GM12878 (cell line): ENCODE results near the gene POLN. TPM values are rescaled to one million over a fixed set of nuclear protein-coding genes. Genes with fewer than 3 reads are reported as not detected.

ENCODE experiments used
- ATAC-seq: fragments of 200-7000 bp; cut with Tn5 transposase; 3 replicates; pipeline ENCODE4 v1.9.1; 2020; ENCODE audit warnings: mild to moderate bottlenecking, moderate library complexity
- BruUV-seq: library from RNA; stranded (reverse); fragments of 400-500 nt; replicated peaks from 2 replicates; lab custom pipeline; 2021; lab: Mats Ljungman, UMichigan
- CTCF ChIA-PET: fragments of 300-600 bp; sonication (Branson Sonifier 250); formaldehyde crosslinking; extraction: SDS; loops from one replicate; lab custom pipeline; 2021; ENCODE audit warnings: inconsistent platforms; lab: Yijun Ruan, JAX
- POLR2A ChIA-PET: fragments of 350-600 bp; formaldehyde crosslinking; extraction: SDS; loops from one replicate; lab custom pipeline; 2021; ENCODE audit warnings: inconsistent platforms; lab: Charles Lee
- RAD21 ChIA-PET: fragments of 300-600 bp; sonication (Branson Sonifier 250); formaldehyde crosslinking; loops from one replicate; lab custom pipeline; 2023; ENCODE audit warnings: antibody characterized with exemption; ENCODE audit not compliant: unreplicated experiment; lab: Charles Lee
- SMC1A ChIA-PET: fragments of 300-600 bp; sonication (Branson Sonifier 250); formaldehyde crosslinking; loops from one replicate; lab custom pipeline; 2023; ENCODE audit not compliant: unreplicated experiment, uncharacterized antibody; lab: Charles Lee
- DNase-seq: peaks from one replicate; pipeline ENCODE4 v3.0.0-alpha.2; 2011; ENCODE audit warnings: low read depth, low spot score
- FAIRE-seq: peaks from 3 replicates; lab custom pipeline; 2011; peaks lifted over from hg19 to GRCh38; lab: Jason Lieb, UNC
- H2AFZ ChIP-seq: 2 replicates; pipeline ENCODE4 v1.6.0; 2011; ENCODE audit warnings: low read depth, low read length, control low read depth; ENCODE audit not compliant: control insufficient read depth
- H3K27ac ChIP-seq: 2 replicates; pipeline ENCODE4 v1.5.1; 2011; ENCODE audit warnings: control low read depth; ENCODE audit not compliant: control insufficient read depth, insufficient read depth
- H3K27me3 ChIP-seq, 2 experiments: replicated peaks in 1 of 2; 2 replicates each; pipeline versions ENCODE4 v1.6.0 to v1.6.1; 2011; ENCODE audit warnings: low read length in 1 of 2; ENCODE audit not compliant: control insufficient read depth in 2 of 2, insufficient read depth in 2 of 2
- H3K36me3 ChIP-seq, 2 experiments: 2 replicates each; pipeline ENCODE4 v1.5.1; 2011; ENCODE audit warnings: low read length in 1 of 2; ENCODE audit not compliant: control insufficient read depth in 2 of 2, insufficient read depth in 2 of 2
- H3K4me1 ChIP-seq: 2 replicates; pipeline ENCODE4 v1.6.1; 2011; ENCODE audit warnings: mild to moderate bottlenecking, low read length, moderate library complexity, mixed read lengths; ENCODE audit not compliant: control insufficient read depth, insufficient read depth
- H3K4me2 ChIP-seq: 2 replicates; pipeline ENCODE4 v1.6.0; 2011; ENCODE audit warnings: control low read depth; ENCODE audit not compliant: control insufficient read depth, insufficient read depth
- H3K4me3 ChIP-seq: fragments of 200-600 bp; sonication (generic); 2 replicates; pipeline ENCODE4 v1.5.1; 2016
- H3K79me2 ChIP-seq: 2 replicates; pipeline ENCODE4 v1.6.0; 2011; ENCODE audit warnings: low read length; ENCODE audit not compliant: control insufficient read depth, insufficient read depth
- H3K9ac ChIP-seq: 2 replicates; pipeline ENCODE4 v1.8.0; 2011; ENCODE audit warnings: low read length, control low read depth, mixed read lengths; ENCODE audit not compliant: control insufficient read depth, insufficient read depth
- H3K9me3 ChIP-seq: replicated peaks from 3 replicates; pipeline ENCODE4 v1.5.1; 2011; ENCODE audit warnings: mild to moderate bottlenecking, low read length; ENCODE audit not compliant: control insufficient read depth, insufficient read depth
- H4K20me1 ChIP-seq: 2 replicates; pipeline ENCODE4 v1.6.0; 2011; ENCODE audit not compliant: control insufficient read depth, insufficient read depth
- LARP7 ChIP-seq: fragments of 450-650 bp; IDR thresholded peaks from 2 replicates; pipeline ENCODE4 v1.6.1; 2017; ENCODE audit warnings: mild to moderate bottlenecking
- MEF2A ChIP-seq: IDR thresholded peaks from 2 replicates; pipeline ENCODE4 v1.6.1; 2011; ENCODE audit warnings: low read depth, mild to moderate bottlenecking, low read length, moderate library complexity; ENCODE audit not compliant: insufficient read depth
- MYB ChIP-seq: fragments of 150-350 bp; IDR thresholded peaks from 2 replicates; pipeline ENCODE4 v1.6.1; 2014; ENCODE audit warnings: mild to moderate bottlenecking, low read depth, low read length, borderline replicate concordance
- POLR2A ChIP-seq: IDR thresholded peaks from 2 replicates; pipeline ENCODE4 v1.6.1; 2011; ENCODE audit warnings: low read depth, mild to moderate bottlenecking, low read length
- POLR2AphosphoS2 ChIP-seq: IDR thresholded peaks from 2 replicates; pipeline ENCODE4 v1.6.1; 2011; ENCODE audit warnings: low read depth, mild to moderate bottlenecking, low read length, improper control_type of control experiment, moderate library complexity
- POLR2AphosphoS5 ChIP-seq: IDR thresholded peaks from 2 replicates; pipeline ENCODE4 v1.6.1; 2011; ENCODE audit warnings: mild to moderate bottlenecking, low read length, inconsistent platforms
- RAD21 ChIP-seq: IDR thresholded peaks from 2 replicates; pipeline ENCODE4 v1.6.1; 2011; ENCODE audit warnings: mild to moderate bottlenecking, low read depth, low read length, moderate library complexity; ENCODE audit not compliant: insufficient read depth
- SREBF1 ChIP-seq: IDR thresholded peaks from 2 replicates; pipeline ENCODE4 v1.6.1; 2012; ENCODE audit warnings: mild to moderate bottlenecking, low read length
- SUPT20H ChIP-seq: IDR thresholded peaks from 2 replicates; pipeline ENCODE4 v1.6.1; 2011; ENCODE audit warnings: low read depth, mild to moderate bottlenecking, low read length, moderate library complexity, borderline replicate concordance; ENCODE audit not compliant: control insufficient read depth
- TCF3 ChIP-seq: IDR thresholded peaks from 2 replicates; pipeline ENCODE4 v1.6.1; 2012; ENCODE audit warnings: low read depth, mild to moderate bottlenecking, low read length, borderline replicate concordance; ENCODE audit not compliant: insufficient read depth
- WRNIP1 ChIP-seq: IDR thresholded peaks from 2 replicates; pipeline ENCODE4 v1.6.1; 2011; ENCODE audit warnings: low read depth, low read length, improper control_type of control experiment, borderline replicate concordance
- WGBS: methylation state at CpG from one replicate; pipeline ENCODE4 v1.1.6; 2016; ENCODE audit warnings: low lambda C conversion rate; ENCODE audit not compliant: insufficient replicate concordance, insufficient coverage; ENCODE audit errors: missing lambda C conversion rate; 5-methylcytosine and 5-hydroxymethylcytosine counted together
- in situ Hi-C: fragments of 300-500 bp; cut with MboI; formaldehyde crosslinking; loops from 9 replicates; pipeline ENCODE4 v1.14.3; 2018; ENCODE audit warnings: mixed read lengths
- intact Hi-C: fragments of 100-400 bp; cut with micrococcal nuclease; formaldehyde crosslinking; loops from one replicate; pipeline ENCODE4 v1.14.2; 2022; ENCODE audit not compliant: unreplicated experiment
- polyA plus RNA-seq, 11 experiments: library from polyadenylated mRNA; depleted of rRNA in 4 of 11; unstranded in 6 of 11; stranded (reverse) in 5 of 11; fragments of >200 nt; fragmentation: Nextera tagmentation in 4 of 11; fragmentation: Illumina TruSeq in 1 of 11; extraction: Ambion mirVana in 4 of 11; extraction: Trizol in 1 of 11; gene quantifications; 1 replicate in 1 of 11; 2 replicates in 10 of 11; pipeline versions ENCODE4 v1.2.1 to v1.2.3, GENCODE V29; 2011 to 2016; ENCODE audit warnings: inconsistent platforms in 2 of 11, missing spikeins in 2 of 11, low read depth in 1 of 11
- total RNA-seq, 4 experiments: library from RNA; depleted of rRNA in 3 of 4; stranded (reverse); fragments of >200 nt in 3 of 4; fragmentation: Illumina TruSeq in 1 of 4; extraction: Trizol in 1 of 4; gene quantifications; 2 replicates each; pipeline versions ENCODE4 v1.2.1 to v1.2.3, GENCODE V29; 2013 to 2021
- TF ChIP-seq, protein P1 (sequence below): IDR thresholded peaks from 2 replicates; pipeline ENCODE4 v1.6.1; 2012; ENCODE audit warnings: low read depth, low read length, improper control_type of control experiment
- TF ChIP-seq, protein P2 (sequence below): fragments of 450-650 bp; formaldehyde crosslinking; IDR thresholded peaks from 2 replicates; pipeline ENCODE4 v1.4.0; 2022; ENCODE audit warnings: mild to moderate bottlenecking, moderate library complexity

POLN gene
- total and polyA plus RNA-seq, 10 of the 15 experiments (the other 5 are each of a cell fraction or from before 2014, with no cell fraction given) = 0.09 to 2.0 (median 0.95) TPM; not detected in 1

DNA sequence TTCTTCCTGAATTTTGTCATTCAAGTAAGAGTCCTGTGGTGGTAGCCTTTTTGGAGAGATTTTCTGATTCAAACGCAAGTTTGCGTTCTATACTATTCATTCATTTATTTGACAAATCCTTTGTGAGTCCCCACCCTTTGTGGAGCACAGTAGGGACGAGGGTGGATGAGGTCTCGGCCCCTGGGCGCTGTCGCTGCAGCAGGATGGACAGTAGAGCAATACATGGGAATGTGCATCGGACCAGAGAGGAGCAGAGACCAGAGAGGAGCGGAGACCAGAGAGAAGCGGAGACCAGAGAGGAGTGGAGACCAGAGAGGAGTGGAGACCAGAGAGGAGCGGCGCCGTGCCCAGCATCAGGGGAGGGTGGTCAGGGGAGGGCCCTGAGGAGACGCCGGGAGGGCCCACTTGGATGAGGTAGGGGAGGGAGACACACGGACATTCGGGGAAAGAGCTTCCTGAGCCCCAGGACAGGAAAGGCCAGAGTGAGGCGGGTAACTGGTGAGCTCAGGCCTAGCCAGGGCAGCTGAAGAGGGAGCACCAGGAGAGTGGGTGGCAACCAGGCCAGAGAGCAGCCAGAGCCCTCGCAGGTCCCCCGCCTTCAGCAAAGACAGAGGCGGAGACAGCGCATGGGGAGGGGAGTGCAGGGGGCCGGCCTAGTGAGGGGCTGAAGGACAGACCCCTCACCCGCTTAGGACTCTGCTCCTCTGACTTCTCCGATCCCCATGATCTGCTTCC lies 115.4 kb downstream of the POLN start:
- Histone ChIP-seq H3K36me3 (no peaks in the 10 kb centered on the region), H3K27me3 (no peaks in the 10 kb centered on the region), H3K9me3 (no peaks in the 10 kb centered on the region; the same call in 1 of the 3 replicates), H3K4me3 (no peak overlapping the region), H3K9ac (no peak overlapping the region), H3K27ac (no peak overlapping the region), H3K79me2 (no peaks in the 10 kb centered on the region), H3K4me2 (no peak overlapping the region), H4K20me1 (no peaks in the 10 kb centered on the region), H3K4me1 (no peaks in the 10 kb centered on the region), H2AFZ (no peak overlapping the region)
- no TSS peak for BruUV-seq
- CTCF ChIA-PET = no interaction called here
- DNase-seq (no peak), FAIRE-seq (no peak), ATAC-seq (no peak)
- in situ Hi-C loops (no loop called here), intact Hi-C loops (no loop called here)
- TF ChIP-seq, protein P1, sequence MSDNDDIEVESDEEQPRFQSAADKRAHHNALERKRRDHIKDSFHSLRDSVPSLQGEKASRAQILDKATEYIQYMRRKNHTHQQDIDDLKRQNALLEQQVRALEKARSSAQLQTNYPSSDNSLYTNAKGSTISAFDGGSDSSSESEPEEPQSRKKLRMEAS = no peak
- no peak for TF ChIP-seq SUPT20H
- TF ChIP-seq POLR2A = no peak
- no peak for TF ChIP-seq MEF2A
- no peak for TF ChIP-seq TCF3
- TF ChIP-seq RAD21 = no peak
- TF ChIP-seq, protein P2, sequence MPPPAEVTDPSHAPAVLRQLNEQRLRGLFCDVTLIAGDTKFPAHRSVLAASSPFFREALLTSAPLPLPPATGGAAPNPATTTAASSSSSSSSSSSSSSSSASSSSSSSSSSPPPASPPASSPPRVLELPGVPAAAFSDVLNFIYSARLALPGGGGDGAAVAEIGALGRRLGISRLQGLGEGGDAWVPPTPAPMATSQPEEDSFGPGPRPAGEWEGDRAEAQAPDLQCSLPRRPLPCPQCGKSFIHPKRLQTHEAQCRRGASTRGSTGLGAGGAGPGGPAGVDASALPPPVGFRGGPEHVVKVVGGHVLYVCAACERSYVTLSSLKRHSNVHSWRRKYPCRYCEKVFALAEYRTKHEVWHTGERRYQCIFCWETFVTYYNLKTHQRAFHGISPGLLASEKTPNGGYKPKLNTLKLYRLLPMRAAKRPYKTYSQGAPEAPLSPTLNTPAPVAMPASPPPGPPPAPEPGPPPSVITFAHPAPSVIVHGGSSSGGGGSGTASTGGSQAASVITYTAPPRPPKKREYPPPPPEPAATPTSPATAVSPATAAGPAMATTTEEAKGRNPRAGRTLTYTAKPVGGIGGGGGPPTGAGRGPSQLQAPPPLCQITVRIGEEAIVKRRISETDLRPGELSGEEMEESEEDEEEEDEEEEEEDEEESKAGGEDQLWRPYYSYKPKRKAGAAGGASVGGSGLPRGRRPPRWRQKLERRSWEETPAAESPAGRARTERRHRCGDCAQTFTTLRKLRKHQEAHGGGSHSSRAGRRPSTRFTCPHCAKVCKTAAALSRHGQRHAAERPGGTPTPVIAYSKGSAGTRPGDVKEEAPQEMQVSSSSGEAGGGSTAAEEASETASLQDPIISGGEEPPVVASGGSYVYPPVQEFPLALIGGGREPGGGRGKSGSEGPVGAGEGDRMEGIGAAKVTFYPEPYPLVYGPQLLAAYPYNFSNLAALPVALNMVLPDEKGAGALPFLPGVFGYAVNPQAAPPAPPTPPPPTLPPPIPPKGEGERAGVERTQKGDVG = no peak
- TF ChIP-seq WRNIP1 = no peak
- no peak for TF ChIP-seq MYB
- no peak for TF ChIP-seq POLR2AphosphoS2
- TF ChIP-seq POLR2AphosphoS5 = no peak
- TF ChIP-seq LARP7 = no peak
- no peak for TF ChIP-seq SREBF1
- POLR2A ChIA-PET = no interaction called here
- RAD21 ChIA-PET = no interaction called here
- SMC1A ChIA-PET = no interaction called here
- 63% methylated on average over 24 of the region's 24 CpGs for WGBS
